Testis (tissue), 3 donors: ENCODE data around the gene REG1A. TPM values are rescaled to one million over a fixed set of nuclear protein-coding genes. Genes with fewer than 3 reads are reported as not detected.

Experiments used
- DNase-seq: peaks from one replicate; pipeline ENCODE4 v3.0.0-alpha.2; 2019
- H3K27ac ChIP-seq, 2 donors: fragments of 200-600 bp; sonication (generic); one replicate each; pipeline ENCODE4 v1.5.1; 2019
- H3K27me3 ChIP-seq: fragments of 200-600 bp; sonication (generic); one replicate; pipeline ENCODE4 v1.5.1; 2019
- H3K36me3 ChIP-seq: fragments of 200-600 bp; sonication (generic); one replicate; pipeline ENCODE4 v1.5.1; 2017; ENCODE audit warnings: low read depth; ENCODE audit errors: missing control alignments
- H3K4me1 ChIP-seq: fragments of 200-600 bp; sonication (generic); one replicate; pipeline ENCODE4 v1.5.1; 2019
- H3K4me3 ChIP-seq, 2 donors: fragments of 200-600 bp; sonication (generic); one replicate each; pipeline ENCODE4 v1.5.1; 2017 to 2019
- H3K9me3 ChIP-seq: fragments of 200-600 bp; sonication (generic); one replicate; pipeline ENCODE4 v1.5.1; 2017
- POLR2A ChIP-seq: fragments of 450-650 bp; IDR thresholded peaks from one replicate; pipeline ENCODE4 v1.6.1; 2017; ENCODE audit warnings: antibody characterized with exemption, mild to moderate bottlenecking, moderate library complexity
- WGBS, 2 donors: methylation state at CpG; one replicate each; pipeline ENCODE4 v1.1.5; 2018; 5-methylcytosine and 5-hydroxymethylcytosine counted together
- intact Hi-C: fragments of 100-400 bp; cut with DNase I; formaldehyde crosslinking; loops from one replicate; pipeline ENCODE4 v1.15.1; 2023; ENCODE audit warnings: low total_unique reads
- polyA plus RNA-seq: library from polyadenylated mRNA; stranded (reverse); fragments of 350-450 nt; fragmentation: Illumina TruSeq; extraction: RNeasy Lipid Tissue Mini Kit (QIAGEN cat#74804); gene quantifications from one replicate; pipeline ENCODE4 v1.2.3, GENCODE V29; 2014; ENCODE audit warnings: low read depth, low replicate concordance; ENCODE audit not compliant: insufficient read depth
- total RNA-seq, 2 donors: library from RNA; depleted of rRNA; stranded (reverse); fragments of >200 nt; gene quantifications; one replicate each; pipeline ENCODE4 v1.2.3, GENCODE V29; 2016
- TF ChIP-seq, protein P1 (sequence below), 3 experiments: fragments of 450-650 bp in 2 of 3; fragments of 200-600 bp in 1 of 3; sonication (generic) in 1 of 3; IDR thresholded peaks; one replicate each; pipeline ENCODE4 v1.5.1; 2016 to 2019; ENCODE audit warnings: antibody characterized with exemption in 3 of 3, mild to moderate bottlenecking in 2 of 3, moderate library complexity in 1 of 3

The REG1A gene
- total and polyA plus RNA-seq, 3 donors from 2014 or later = 0.74 to 0.87 TPM; not detected in 1

GRCh38 chr2:79097843-79098242 is 22.4 kb upstream of the REG1A start:
- Histone ChIP-seq H3K27me3 (no peaks in the 10 kb centered on the region), H3K27ac (no peak overlapping the region), H3K4me1 (no peaks in the 10 kb centered on the region), H3K4me3 (no peak overlapping the region), H3K9me3 (no peaks in the 10 kb centered on the region), H3K36me3 (no peaks in the 10 kb centered on the region)
- no peak for DNase-seq
- intact Hi-C loops = no loop called here
- TF ChIP-seq, protein P1, sequence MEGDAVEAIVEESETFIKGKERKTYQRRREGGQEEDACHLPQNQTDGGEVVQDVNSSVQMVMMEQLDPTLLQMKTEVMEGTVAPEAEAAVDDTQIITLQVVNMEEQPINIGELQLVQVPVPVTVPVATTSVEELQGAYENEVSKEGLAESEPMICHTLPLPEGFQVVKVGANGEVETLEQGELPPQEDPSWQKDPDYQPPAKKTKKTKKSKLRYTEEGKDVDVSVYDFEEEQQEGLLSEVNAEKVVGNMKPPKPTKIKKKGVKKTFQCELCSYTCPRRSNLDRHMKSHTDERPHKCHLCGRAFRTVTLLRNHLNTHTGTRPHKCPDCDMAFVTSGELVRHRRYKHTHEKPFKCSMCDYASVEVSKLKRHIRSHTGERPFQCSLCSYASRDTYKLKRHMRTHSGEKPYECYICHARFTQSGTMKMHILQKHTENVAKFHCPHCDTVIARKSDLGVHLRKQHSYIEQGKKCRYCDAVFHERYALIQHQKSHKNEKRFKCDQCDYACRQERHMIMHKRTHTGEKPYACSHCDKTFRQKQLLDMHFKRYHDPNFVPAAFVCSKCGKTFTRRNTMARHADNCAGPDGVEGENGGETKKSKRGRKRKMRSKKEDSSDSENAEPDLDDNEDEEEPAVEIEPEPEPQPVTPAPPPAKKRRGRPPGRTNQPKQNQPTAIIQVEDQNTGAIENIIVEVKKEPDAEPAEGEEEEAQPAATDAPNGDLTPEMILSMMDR (IDR thresholded peaks at IDR 0.05) = no peak
- no peak for TF ChIP-seq POLR2A
- 89% methylated on average over 6 of the region's 6 CpGs for WGBS, 2 donors

DNA sequence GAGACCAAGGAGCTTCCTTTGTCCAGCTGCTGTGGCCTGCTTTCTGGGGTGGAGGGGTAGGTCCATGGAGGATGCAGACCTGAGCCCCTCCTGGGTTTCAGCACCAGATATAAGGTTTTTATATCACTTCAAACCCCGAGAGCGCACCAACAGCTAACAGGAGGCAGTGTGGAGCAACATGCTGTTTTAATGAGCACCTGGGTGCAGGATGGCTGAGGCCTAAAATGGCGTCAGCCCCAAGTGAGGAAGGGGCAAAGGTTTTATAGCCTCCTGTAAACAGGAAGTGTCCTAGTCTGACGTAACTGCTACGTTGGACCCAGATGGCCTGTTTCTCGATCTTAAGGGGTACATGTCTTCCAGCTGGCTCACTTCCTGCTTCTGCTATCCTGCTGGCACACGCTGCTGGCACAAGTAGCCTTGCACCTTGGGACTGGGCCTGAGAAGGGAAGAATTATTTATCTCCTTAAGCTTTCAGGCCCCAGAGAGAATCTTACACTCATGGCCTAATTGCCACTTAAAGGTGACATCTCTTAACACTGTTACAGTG is 21.1 kb upstream of the REG1A start:
- no peak for DNase-seq
- no peaks in the 10 kb centered on the region for H3K4me1 ChIP-seq
- no peaks in the 10 kb centered on the region for H3K27me3 ChIP-seq
- H3K9me3 ChIP-seq = no peaks in the 10 kb centered on the region
- no peak overlapping the region for H3K4me3 ChIP-seq
- TF ChIP-seq POLR2A = no peak
- TF ChIP-seq, protein P1 (IDR thresholded peaks at IDR 0.05) = no peak
- intact Hi-C loops = no loop called here
- 72 to 78% methylated on average over 3 to 7 of the region's 7 CpGs for WGBS, 2 donors
- no peak overlapping the region for H3K27ac ChIP-seq
- H3K36me3 ChIP-seq = no peaks in the 10 kb centered on the region

- H3K4me1 ChIP-seq = no peaks in the 10 kb centered on the region
- no peak for DNase-seq
- intact Hi-C loops = no loop called here
- H3K27me3 ChIP-seq = no peaks in the 10 kb centered on the region
- WGBS, 2 donors = 69 to 89% methylated on average over 1 of the region's 1 CpG
- no peak overlapping the region for H3K4me3 ChIP-seq
- TF ChIP-seq, protein P1 (IDR thresholded peaks at IDR 0.05) = no peak
- TF ChIP-seq POLR2A = no peak
- no peaks in the 10 kb centered on the region for H3K36me3 ChIP-seq
- H3K27ac ChIP-seq = no peak overlapping the region
- H3K9me3 ChIP-seq = no peaks in the 10 kb centered on the region
Observed at GRCh38 chr2:79100285-79100684, 20.0 kb upstream of the REG1A start.

- Histone ChIP-seq H3K9me3 (no peaks in the 10 kb centered on the region), H3K4me3 (no peak overlapping the region), H3K27ac (no peak overlapping the region), H3K4me1 (no peaks in the 10 kb centered on the region), H3K36me3 (no peaks in the 10 kb centered on the region), H3K27me3 (no peaks in the 10 kb centered on the region)
- no peak for DNase-seq
- TF ChIP-seq POLR2A = no peak
- TF ChIP-seq, protein P1 (IDR thresholded peaks at IDR 0.05) = no peak
- WGBS, 2 donors = 88% methylated on average over 2 of the region's 2 CpGs
- intact Hi-C loops = no loop called here
Observed at GRCh38 chr2:79101024-79101423, 19.3 kb upstream of the REG1A start.

DNA sequence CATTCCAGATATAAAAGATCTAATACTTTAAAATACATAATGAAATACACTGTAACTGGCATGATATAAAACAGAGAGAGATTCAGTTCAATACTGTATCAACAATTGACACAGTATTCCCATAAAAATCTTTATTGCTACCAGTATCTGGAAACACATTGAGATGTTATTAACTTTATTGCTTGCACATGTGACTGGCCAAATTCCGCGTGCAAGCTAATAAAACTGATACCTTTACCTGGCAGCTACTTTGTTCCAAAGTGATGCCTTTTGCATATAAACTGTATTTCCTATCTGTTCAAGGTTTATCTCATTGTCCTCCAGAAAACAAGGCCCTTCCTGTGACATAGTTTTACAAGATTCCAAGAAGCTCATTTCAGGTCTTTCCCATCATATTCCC is 17.1 kb upstream of the REG1A start:
- no peak for TF ChIP-seq POLR2A
- TF ChIP-seq, protein P1 (IDR thresholded peaks at IDR 0.05) = no peak
- Histone ChIP-seq H3K27me3 (no peaks in the 10 kb centered on the region), H3K9me3 (no peaks in the 10 kb centered on the region), H3K4me1 (no peaks in the 10 kb centered on the region), H3K4me3 (no peak overlapping the region), H3K27ac (no peak overlapping the region), H3K36me3 (no peaks in the 10 kb centered on the region)
- no peak for DNase-seq
- 53 to 68% methylated on average over 2 of the region's 2 CpGs for WGBS, 2 donors
- intact Hi-C loops = no loop called here
